ENCODE data around the gene SAMD13.

DNA sequence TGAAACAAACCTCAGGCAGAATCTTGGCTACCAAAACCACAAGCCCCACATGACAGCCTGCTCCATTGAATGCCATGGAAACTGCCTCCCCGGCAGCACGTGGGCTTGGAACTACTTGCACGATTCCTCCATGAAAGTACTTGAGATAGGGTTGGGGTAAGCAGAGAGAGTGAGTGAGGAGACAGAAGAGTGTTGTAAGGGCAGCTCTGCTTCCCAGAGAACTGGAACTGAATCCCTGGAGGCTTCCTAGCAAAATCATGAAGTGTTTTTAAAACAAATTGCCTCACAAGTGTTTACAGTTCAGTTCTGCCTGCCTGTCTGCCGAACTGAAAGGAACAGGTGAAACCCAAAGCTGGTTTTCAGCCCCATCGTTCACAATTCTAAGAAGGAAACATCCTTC is 61.5 kb downstream of the SAMD13 start:
- TF ChIP-seq POLR2A (IDR thresholded peaks at IDR 0.05; ENCODE audit: low read depth, low read length): no peak
- TF ChIP-seq, protein P1, sequence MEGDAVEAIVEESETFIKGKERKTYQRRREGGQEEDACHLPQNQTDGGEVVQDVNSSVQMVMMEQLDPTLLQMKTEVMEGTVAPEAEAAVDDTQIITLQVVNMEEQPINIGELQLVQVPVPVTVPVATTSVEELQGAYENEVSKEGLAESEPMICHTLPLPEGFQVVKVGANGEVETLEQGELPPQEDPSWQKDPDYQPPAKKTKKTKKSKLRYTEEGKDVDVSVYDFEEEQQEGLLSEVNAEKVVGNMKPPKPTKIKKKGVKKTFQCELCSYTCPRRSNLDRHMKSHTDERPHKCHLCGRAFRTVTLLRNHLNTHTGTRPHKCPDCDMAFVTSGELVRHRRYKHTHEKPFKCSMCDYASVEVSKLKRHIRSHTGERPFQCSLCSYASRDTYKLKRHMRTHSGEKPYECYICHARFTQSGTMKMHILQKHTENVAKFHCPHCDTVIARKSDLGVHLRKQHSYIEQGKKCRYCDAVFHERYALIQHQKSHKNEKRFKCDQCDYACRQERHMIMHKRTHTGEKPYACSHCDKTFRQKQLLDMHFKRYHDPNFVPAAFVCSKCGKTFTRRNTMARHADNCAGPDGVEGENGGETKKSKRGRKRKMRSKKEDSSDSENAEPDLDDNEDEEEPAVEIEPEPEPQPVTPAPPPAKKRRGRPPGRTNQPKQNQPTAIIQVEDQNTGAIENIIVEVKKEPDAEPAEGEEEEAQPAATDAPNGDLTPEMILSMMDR (conservative IDR thresholded peaks at IDR 0.05; ENCODE audit: low read depth, low read length): no peak
